Naive B cell (primary cell): ENCODE results near the gene CEP112. TPM values are rescaled to one million over a fixed set of nuclear protein-coding genes. Genes with fewer than 3 reads are reported as not detected.
A peak's percentile ranks its signal among the peaks of the same experiment; 100 is the strongest.

ENCODE experiments used
- ATAC-seq, 2 donors: fragments of 150-1000 bp; cut with Tn5 transposase; 2 replicates each; pipeline ENCODE4 v1.10.0; 2021; ENCODE audit warnings: low read depth in 2 of 2, mild to moderate bottlenecking in 2 of 2, moderate library complexity in 2 of 2
- DNase-seq: peaks from one replicate; pipeline ENCODE4 v3.0.0; 2022
- H3K27ac Mint-ChIP-seq, 6 donors: one replicate each; pipeline ENCODE4 v1.8.0; 2020 to 2022; ENCODE audit warnings: mild to moderate bottlenecking in 6 of 6, mixed read lengths in 6 of 6, moderate library complexity in 5 of 6, inconsistent platforms in 2 of 6
- H3K27me3 Mint-ChIP-seq, 3 donors: one replicate each; pipeline ENCODE4 v1.8.0; 2021 to 2022; ENCODE audit warnings: mixed read lengths in 3 of 3, mild to moderate bottlenecking in 1 of 3
- H3K36me3 Mint-ChIP-seq, 2 donors: one replicate each; pipeline ENCODE4 v1.8.0; 2020 to 2022; ENCODE audit warnings: mixed read lengths in 2 of 2, inconsistent platforms in 1 of 2, mild to moderate bottlenecking in 1 of 2
- H3K4me1 Mint-ChIP-seq, 3 donors: one replicate each; pipeline ENCODE4 v1.8.0; 2020 to 2022; ENCODE audit warnings: mixed read lengths in 3 of 3, inconsistent platforms in 1 of 3, mild to moderate bottlenecking in 1 of 3, moderate library complexity in 1 of 3
- H3K4me3 Mint-ChIP-seq, 8 donors: one replicate each; pipeline ENCODE4 v1.8.0; 2020 to 2022; ENCODE audit warnings: mild to moderate bottlenecking in 8 of 8, mixed read lengths in 8 of 8, moderate library complexity in 8 of 8, inconsistent platforms in 2 of 8
- H3K9me3 Mint-ChIP-seq, 7 donors: one replicate each; pipeline ENCODE4 v1.8.0; 2020 to 2022; ENCODE audit warnings: mixed read lengths in 7 of 7, mild to moderate bottlenecking in 5 of 7, inconsistent platforms in 2 of 7, moderate library complexity in 1 of 7
- polyA plus RNA-seq, 6 donors: library from polyadenylated mRNA; unstranded; fragments of 300-500 nt; fragmentation: Illumina TruSeq; gene quantifications; one replicate each; pipeline ENCODE4 v1.2.3, GENCODE V29; 2021; ENCODE audit warnings: low read depth in 6 of 6

CEP112 gene
- polyA plus RNA-seq, 6 donors from 2014 or later: 1.1 to 2.5 (median 1.6) TPM

DNA sequence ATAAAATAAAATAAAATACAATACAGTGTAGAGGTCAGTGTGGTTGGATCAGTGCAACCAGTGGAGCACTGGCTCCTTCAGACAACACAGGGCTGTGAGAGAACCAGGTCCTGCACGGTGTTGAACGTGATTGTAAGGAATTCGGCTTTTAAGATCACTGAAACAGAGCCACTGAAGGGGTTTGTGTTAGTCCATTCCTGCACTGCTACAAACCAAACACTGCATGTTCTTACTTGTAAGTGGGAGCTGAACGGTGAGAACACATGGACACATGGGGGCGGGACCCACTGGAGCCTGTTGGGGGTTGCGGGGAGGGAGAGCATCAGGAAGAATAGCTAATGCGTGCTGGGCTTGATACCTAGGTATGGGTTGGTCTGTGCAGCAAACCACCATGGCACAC, 437.3 kb downstream of the CEP112 start:
- ATAC-seq: no peak
- Mint-ChIP-seq H3K27me3 (peaks cover 3 to 11% (median 6%) of the 10 kb centered on the region in 3 donors), H3K27ac (no peak overlapping the region), H3K36me3 (no peaks in the 10 kb centered on the region), H3K4me3 (no peak overlapping the region), H3K4me1 (peaks cover 0 to 6% (median 0%) of the 10 kb centered on the region in 3 donors), H3K9me3 (peaks cover 0 to 18% (median 3%) of the 10 kb centered on the region in 7 donors)
- DNase-seq: no peak

DNA sequence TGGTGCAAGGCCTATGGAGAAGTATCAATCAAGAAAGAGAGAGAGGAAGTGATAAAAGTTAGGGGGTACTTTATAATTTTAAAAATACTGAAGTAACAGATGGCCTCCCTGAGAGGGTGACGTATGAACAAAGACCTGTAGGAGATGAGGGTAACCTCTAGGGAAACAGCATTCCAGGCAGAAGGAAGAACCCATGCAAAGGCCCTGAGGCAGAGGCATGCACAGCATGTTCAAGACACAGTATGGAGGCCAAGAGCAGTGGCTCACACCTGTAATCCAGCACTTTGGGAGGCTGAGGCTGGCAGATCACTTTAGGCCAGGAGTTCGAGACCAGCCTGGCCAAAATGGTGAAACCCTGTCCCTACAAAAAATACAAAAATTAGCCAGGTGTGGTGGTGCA, 437.9 kb downstream of the CEP112 start:
- no peak for ATAC-seq
- Mint-ChIP-seq H3K27me3 (peaks cover 3 to 11% (median 6%) of the 10 kb centered on the region in 3 donors), H3K9me3 (peaks cover 0 to 18% (median 3%) of the 10 kb centered on the region in 7 donors), H3K36me3 (no peaks in the 10 kb centered on the region), H3K4me3 (no peak overlapping the region), H3K4me1 (peaks cover 0 to 6% (median 0%) of the 10 kb centered on the region in 3 donors), H3K27ac (no peak overlapping the region)
- no peak for DNase-seq

DNA sequence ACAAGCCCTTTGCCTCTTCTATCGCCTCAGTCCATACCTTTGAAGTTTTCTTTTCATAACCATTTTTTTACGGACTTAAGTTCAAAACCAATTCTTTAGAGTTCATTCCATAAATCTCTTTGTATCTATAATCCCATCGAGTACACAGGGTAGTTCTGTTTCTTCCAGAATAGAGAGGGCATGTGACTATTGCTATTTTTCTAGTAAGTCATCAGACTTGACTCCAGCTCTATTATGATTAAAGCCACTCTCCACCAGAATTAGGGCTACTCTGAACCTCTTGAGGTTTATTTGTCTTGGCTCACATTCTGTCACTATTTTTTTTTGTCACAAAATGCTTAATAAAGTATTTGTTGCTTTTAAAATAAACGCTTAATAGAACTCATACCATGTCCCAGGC, 438.6 kb downstream of the CEP112 start:
- peaks cover 0 to 6% (median 0%) of the 10 kb centered on the region in 3 donors for H3K4me1 Mint-ChIP-seq
- no peak overlapping the region for H3K4me3 Mint-ChIP-seq
- H3K27ac Mint-ChIP-seq: no peak overlapping the region
- H3K27me3 Mint-ChIP-seq: peaks cover 3 to 11% (median 6%) of the 10 kb centered on the region in 3 donors
- H3K9me3 Mint-ChIP-seq: peaks cover 0 to 18% (median 3%) of the 10 kb centered on the region in 7 donors
- DNase-seq: no peak
- no peaks in the 10 kb centered on the region for H3K36me3 Mint-ChIP-seq
- no peak for ATAC-seq

DNA sequence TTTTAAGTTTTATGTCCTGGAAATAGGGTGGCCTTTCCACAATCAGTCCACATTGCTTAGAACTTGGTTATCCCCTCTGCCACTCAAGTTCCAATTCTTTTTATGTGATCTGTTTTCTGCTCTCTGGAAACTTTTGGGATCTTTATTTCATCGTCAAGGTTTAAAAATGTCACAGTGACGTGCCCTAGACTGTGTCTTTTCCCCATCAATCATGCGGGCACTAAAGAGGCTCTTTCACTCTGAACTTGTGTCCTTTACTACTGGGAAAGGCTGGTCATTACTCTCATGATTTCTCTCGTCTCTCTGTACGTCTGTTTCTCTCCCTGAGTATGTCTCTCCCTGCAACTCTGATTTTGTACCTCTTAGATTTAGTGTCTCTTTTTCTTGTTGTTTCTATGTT, 440.7 kb downstream of the CEP112 start:
- no peak for DNase-seq
- Mint-ChIP-seq H3K9me3 (peaks cover 0 to 8% (median 0%) of the 10 kb centered on the region in 7 donors), H3K36me3 (no peaks in the 10 kb centered on the region), H3K4me1 (peaks cover 0 to 6% (median 0%) of the 10 kb centered on the region in 3 donors), H3K4me3 (no peak overlapping the region), H3K27ac (peak overlapping the region in 1 of 6 donors; percentile 3), H3K27me3 (peaks cover 3 to 11% (median 6%) of the 10 kb centered on the region in 3 donors)
- ATAC-seq: no peak

DNA sequence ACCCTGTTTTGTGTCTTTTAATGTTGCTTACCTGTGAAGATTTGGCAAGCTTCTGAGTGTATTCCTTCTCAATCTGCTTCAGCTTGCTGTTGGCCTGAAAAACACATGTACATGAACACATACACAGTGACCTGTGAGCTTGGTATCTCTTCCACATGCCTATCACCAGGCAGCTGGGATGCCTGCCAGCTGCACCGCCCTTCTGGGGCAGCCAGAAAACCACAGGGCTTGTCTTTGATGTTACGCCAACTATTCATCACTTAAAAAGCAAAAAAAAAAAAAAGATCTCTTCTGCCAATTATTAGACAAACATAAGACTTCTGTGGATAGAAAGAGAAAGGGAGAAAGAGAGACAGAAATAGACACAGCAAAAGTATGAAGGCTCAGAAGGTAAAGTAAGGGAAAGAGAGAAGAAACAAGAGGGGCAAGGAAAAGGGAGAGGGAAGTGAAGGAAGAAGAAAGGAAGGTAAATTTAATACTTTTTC, 441.3 kb downstream of the CEP112 start:
- Mint-ChIP-seq H3K4me1 (peaks cover 0 to 6% (median 0%) of the 10 kb centered on the region in 3 donors), H3K27me3 (peaks cover 3 to 11% (median 6%) of the 10 kb centered on the region in 3 donors), H3K36me3 (no peaks in the 10 kb centered on the region), H3K9me3 (peaks cover 0 to 6% (median 0%) of the 10 kb centered on the region in 7 donors), H3K27ac (peak overlapping the region in 1 of 6 donors; percentile 47), H3K4me3 (no peak overlapping the region)
- ATAC-seq (no peak), DNase-seq (no peak)

DNA sequence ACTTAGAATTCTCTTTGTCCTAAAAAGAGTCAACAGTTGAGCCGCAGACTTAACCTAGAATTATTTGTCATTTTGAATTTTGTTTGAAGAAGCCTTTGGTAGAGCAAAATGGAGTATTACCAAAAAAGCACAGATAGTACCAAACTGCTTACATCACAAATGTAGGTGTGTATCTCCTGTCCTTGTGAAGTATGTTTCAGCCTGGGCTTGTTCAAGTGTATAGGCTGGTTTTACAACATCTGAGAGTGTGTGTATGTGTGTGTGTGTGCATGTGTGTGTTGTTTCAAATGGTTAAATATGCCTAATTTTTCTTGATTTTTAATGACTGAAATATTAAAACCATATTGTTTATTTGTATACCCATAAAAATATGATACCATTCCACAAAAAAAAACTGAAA, 441.8 kb downstream of the CEP112 start:
- Mint-ChIP-seq H3K4me1 (peaks cover 0 to 6% (median 0%) of the 10 kb centered on the region in 3 donors), H3K36me3 (no peaks in the 10 kb centered on the region), H3K27ac (no peak overlapping the region), H3K9me3 (peaks cover 0 to 2% (median 0%) of the 10 kb centered on the region in 7 donors), H3K4me3 (no peak overlapping the region), H3K27me3 (peaks cover 3 to 11% (median 6%) of the 10 kb centered on the region in 3 donors)
- DNase-seq (no peak), ATAC-seq (no peak)

DNA sequence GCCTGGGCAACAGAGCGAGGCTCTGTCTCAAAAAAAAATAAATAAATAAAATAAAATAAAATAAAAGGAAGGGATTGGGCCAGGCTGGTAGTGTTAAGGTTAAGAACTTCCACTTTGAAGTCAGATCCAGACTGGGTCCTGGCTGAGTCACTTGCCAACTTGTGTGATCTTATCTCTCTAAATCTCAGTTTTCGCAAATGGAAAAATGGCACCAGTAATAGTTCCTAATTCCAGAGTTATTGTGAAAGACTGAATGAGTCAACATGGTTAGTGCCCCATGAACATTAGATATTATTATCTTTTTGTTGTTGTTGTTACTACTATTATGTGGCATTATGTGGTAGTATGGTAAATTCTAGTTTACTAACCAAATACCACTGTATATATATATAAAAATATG, 442.5 kb downstream of the CEP112 start:
- H3K27me3 Mint-ChIP-seq: peaks cover 3 to 11% (median 6%) of the 10 kb centered on the region in 3 donors
- no peak overlapping the region for H3K27ac Mint-ChIP-seq
- peaks cover 0 to 6% (median 0%) of the 10 kb centered on the region in 3 donors for H3K4me1 Mint-ChIP-seq
- H3K9me3 Mint-ChIP-seq: peaks cover 0 to 2% (median 0%) of the 10 kb centered on the region in 7 donors
- no peak overlapping the region for H3K4me3 Mint-ChIP-seq
- H3K36me3 Mint-ChIP-seq: no peaks in the 10 kb centered on the region
- DNase-seq: no peak
- ATAC-seq: no peak

DNA sequence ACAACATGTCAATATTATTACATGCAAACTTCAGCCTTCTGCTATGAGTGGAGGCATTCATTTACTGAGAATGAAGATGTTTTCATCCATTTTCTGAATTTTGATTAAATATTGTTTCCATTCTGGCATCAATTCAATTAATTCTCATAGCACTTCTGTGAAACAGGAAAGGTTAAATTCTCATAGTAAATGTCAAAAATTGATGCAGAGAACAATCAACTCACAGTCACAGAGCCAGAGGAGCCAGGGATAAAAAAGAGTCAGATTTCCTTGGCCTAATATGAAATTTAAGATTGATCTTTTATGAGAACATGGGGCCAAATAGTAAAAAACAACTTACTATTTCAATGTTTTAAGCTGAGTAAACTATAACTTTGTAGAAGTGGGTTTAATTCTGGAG, 446.7 kb downstream of the CEP112 start:
- Mint-ChIP-seq H3K9me3 (no peaks in the 10 kb centered on the region), H3K4me3 (no peak overlapping the region), H3K27ac (no peak overlapping the region), H3K36me3 (no peaks in the 10 kb centered on the region), H3K4me1 (no peaks in the 10 kb centered on the region), H3K27me3 (no peaks in the 10 kb centered on the region)
- DNase-seq (no peak), ATAC-seq (no peak)

DNA sequence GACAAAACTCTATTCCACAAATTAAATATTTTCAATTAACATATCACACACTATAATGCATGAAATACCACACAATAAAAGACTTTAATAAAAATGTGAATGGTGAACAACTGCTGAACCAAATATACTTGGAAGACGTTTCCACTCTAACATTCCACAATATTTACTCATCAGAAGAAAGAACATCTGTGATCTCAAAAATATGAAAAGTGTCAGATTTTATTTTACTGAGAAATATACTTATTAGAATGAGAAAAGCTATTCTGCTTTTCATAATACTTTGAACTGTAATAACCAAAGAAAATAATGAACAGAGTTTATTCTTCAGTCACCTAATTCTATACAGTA, 448.7 kb downstream of the CEP112 start:
- no peaks in the 10 kb centered on the region for H3K4me1 Mint-ChIP-seq
- no peak overlapping the region for H3K27ac Mint-ChIP-seq
- H3K4me3 Mint-ChIP-seq: no peak overlapping the region
- H3K27me3 Mint-ChIP-seq: no peaks in the 10 kb centered on the region
- no peaks in the 10 kb centered on the region for H3K36me3 Mint-ChIP-seq
- ATAC-seq (no peak), DNase-seq (no peak)
- H3K9me3 Mint-ChIP-seq: no peaks in the 10 kb centered on the region

DNA sequence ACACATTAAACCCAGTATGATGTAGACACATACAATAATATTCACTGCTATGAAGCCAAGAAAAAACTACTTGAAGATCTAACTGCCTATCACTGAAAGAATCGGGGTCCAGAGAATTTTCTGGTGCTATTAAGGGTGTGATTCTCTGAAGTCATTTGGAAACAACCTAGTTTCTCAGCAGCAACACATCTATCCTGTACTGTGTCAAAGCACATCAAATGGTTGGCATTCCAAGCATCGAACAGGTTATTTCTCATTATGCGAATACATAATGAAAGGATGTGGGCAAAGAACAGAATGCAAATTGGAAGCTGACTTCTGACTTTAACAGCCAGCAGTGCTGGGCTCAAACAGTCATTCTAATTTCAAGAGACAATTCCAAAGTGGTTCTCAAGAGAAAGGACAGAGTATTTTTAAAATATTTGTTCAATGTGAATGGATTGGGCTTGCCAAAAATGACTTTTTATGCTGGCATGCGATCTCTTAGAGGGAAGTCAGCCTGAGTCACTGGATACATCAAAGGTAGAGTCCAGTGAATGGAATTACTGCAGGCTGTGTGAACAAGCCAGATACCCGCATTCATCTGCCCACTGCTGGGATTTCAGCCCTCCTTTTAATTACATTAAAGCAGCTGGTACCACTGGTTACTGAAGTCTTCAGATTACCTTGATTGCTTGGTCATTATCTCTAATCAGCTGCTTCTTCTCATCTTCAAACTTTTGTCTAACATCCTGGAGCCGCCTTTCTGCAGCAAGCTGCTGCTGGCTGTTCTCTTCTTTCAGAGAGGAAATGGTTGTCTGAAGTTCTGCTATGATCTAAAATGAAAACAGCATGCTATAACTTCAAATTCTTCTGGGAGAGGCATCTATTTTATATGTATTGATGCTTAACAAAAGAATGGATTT, 449.3 kb downstream of the CEP112 start:
- no peak for DNase-seq
- Mint-ChIP-seq H3K36me3 (no peaks in the 10 kb centered on the region), H3K4me3 (no peak overlapping the region), H3K9me3 (no peaks in the 10 kb centered on the region), H3K4me1 (no peaks in the 10 kb centered on the region), H3K27ac (peak overlapping the region in 1 of 6 donors; percentile 22), H3K27me3 (no peaks in the 10 kb centered on the region)
- ATAC-seq: no peak

DNA sequence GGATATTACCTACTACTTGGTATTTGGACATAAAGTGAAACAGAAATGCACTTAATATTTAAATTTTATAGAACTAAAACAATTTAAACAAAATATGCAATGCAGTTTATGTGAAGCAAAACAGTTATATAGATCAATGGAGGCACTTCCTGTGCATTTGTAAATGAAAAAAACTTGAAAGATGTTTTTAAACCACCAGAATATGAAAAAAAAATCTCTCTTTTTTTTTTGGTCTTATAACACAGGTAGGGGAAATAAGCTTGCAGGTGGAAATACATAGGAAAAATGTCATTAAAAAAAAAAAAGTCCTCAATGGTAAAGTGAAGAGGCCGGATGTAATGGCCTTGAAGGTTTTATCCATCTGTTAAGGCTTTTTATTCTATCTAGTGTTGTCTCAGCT, 450.2 kb downstream of the CEP112 start:
- Mint-ChIP-seq H3K27ac (no peak overlapping the region), H3K4me3 (no peak overlapping the region), H3K4me1 (no peaks in the 10 kb centered on the region), H3K9me3 (no peaks in the 10 kb centered on the region), H3K36me3 (no peaks in the 10 kb centered on the region), H3K27me3 (no peaks in the 10 kb centered on the region)
- ATAC-seq (no peak), DNase-seq (no peak)

DNA sequence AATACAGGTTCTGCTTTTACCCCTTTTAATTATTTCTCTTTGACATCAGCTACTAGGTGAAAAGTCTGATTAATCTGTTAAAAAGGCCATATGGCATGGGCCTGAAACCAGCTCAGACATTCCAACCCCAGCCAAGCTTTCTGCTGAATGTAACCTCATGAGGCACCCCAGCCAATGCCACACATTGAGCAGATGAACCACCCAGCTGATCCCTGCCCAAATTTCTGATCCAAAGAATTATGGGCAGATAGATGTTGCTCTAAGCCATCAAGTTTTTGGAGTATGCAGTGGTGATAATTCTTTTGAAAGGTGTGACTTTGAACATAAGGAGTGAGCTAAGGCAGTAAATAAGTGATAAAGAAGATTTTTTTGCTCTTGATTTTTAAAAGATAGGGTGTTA, 452.9 kb downstream of the CEP112 start:
- DNase-seq (no peak), ATAC-seq (no peak)
- Mint-ChIP-seq H3K27ac (no peak overlapping the region), H3K9me3 (peaks cover 0 to 5% (median 0%) of the 10 kb centered on the region in 7 donors), H3K27me3 (peaks cover 0 to 8% (median 0%) of the 10 kb centered on the region in 3 donors), H3K4me1 (no peaks in the 10 kb centered on the region), H3K4me3 (no peak overlapping the region), H3K36me3 (no peaks in the 10 kb centered on the region)

DNA sequence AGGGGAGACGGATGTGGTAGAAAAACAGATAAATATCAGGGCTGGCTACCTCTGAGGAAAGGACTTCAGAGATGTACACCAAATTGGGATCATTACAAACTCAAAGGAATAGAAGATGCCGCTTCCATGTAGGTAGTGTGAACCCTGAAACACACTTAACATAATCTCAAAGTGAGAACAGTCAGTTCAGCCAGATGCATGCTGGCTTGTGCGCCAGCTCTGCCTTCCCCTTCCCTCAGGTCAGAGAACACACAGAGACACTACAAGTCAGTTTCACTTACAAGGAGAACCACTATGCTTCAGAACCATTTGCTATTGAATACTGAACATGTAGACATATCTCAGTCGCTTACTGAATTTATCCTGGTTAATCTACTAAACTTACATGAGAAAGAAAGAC, 454.5 kb downstream of the CEP112 start:
- no peak for DNase-seq
- no peak overlapping the region for H3K4me3 Mint-ChIP-seq
- H3K4me1 Mint-ChIP-seq: no peaks in the 10 kb centered on the region
- no peak overlapping the region for H3K27ac Mint-ChIP-seq
- H3K36me3 Mint-ChIP-seq: no peaks in the 10 kb centered on the region
- peaks cover 0 to 5% (median 0%) of the 10 kb centered on the region in 7 donors for H3K9me3 Mint-ChIP-seq
- H3K27me3 Mint-ChIP-seq: peaks cover 0 to 8% (median 0%) of the 10 kb centered on the region in 3 donors
- no peak for ATAC-seq

DNA sequence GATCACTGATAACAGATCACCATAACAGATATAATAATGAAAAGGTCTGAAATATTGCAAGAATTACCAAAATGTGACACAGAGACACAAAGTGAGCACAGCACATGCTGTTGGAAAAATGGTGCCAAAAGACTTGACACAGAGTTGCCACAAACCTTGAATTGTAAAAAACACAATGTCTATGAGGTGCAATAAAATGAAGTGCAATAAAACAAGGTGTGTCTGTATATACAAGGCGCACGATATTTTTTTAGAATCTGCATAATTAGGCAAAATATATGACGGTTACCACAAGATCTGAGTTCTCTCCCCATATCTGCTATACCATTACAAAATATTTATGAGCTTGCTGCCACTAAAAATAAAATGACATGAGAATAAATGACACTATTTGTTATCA, 458.6 kb downstream of the CEP112 start:
- Mint-ChIP-seq H3K27ac (no peak overlapping the region), H3K4me3 (no peak overlapping the region), H3K4me1 (no peaks in the 10 kb centered on the region), H3K9me3 (peaks cover 0 to 5% (median 0%) of the 10 kb centered on the region in 7 donors), H3K36me3 (no peaks in the 10 kb centered on the region), H3K27me3 (peaks cover 0 to 8% (median 0%) of the 10 kb centered on the region in 3 donors)
- ATAC-seq: no peak
- DNase-seq: no peak
